Measurements from ENCODE around the gene HSPA9. TPM values are rescaled to one million over a fixed set of nuclear protein-coding genes. Genes with fewer than 3 reads are reported as not detected.

HSPA9 gene
- total and polyA plus RNA-seq, 9 of the 15 experiments (the other 6 are each of a cell fraction or from before 2014, with no cell fraction given), result 195 to 583 (median 514) TPM

DNA sequence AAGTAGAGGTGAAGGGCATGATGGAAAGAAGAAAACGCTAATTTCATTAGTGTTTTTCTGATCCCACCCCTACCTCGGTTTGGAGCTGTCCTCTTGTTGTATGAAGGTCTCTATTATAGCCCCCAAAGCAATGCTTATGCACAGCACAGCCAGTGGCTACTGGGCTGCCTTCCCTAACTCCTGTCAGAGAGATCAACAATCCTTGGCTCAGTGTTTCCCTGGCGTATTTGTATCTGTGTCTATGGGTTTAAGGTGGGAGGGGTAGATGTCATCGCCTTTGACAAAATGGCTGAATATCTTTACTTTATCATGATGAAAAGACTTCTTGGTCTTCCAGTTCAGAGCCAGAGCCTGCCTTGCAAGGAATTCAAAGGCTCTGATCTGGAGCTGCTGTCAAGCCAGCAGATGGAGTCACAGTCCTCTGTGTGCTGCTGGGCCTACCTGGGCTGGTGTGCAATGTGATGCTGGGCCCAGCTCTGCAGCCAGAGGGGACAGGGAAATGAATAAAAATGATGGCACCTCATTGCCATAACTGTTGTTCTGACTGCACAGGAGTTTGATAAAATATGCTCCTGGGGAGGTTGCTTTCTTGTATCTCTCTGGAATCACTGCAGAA is 20.1 kb upstream of the HSPA9 start:
- in situ Hi-C loops (cut with MboI) (no loop called here), intact Hi-C loops (cut with micrococcal nuclease) (no loop called here)
- Histone ChIP-seq H3K4me1 (replicated peaks in 1 of 2; ENCODE audit: control insufficient read depth in 2 of 2, insufficient read depth in 2 of 2, low read length in 2 of 2) (no peaks in the 10 kb centered on the region), H3K4me3 (no peak overlapping the region), H3K9me1 (ENCODE audit: control insufficient read depth, insufficient read depth, low read length) (no peaks in the 10 kb centered on the region), H4K20me1 (replicated peaks; ENCODE audit: control insufficient read depth, insufficient read depth, low read length) (no peaks in the 10 kb centered on the region), H3K27me3 (ENCODE audit: control insufficient read depth in 2 of 2, insufficient read depth in 2 of 2, low read length in 2 of 2) (peaks cover 9 to 31% of the 10 kb centered on the region in 2 experiments; a peak in 4 of 5 replicates), H2AFZ (ENCODE audit: low read depth, low read length) (no peak overlapping the region), H3K9me3 (replicated peaks; ENCODE audit: control insufficient read depth, insufficient read depth, low read depth, low read length) (no peaks in the 10 kb centered on the region), H3K79me2 (ENCODE audit: control insufficient read depth, insufficient read depth, low read length) (no peaks in the 10 kb centered on the region), H3K36me3 (ENCODE audit: control insufficient read depth, insufficient read depth, low read length) (no peaks in the 10 kb centered on the region), H3K4me2 (ENCODE audit: insufficient read depth, low read length) (no peak overlapping the region), H3K27ac (ENCODE audit: extremely low read depth, low read depth, low read length) (no peak overlapping the region), H3K9ac (ENCODE audit: insufficient read depth in 1 of 2, low read depth in 2 of 2, low read length in 2 of 2) (no peak overlapping the region)
- no TSS peak for BruUV-seq (replicated peaks)
- TF ChIP-seq ZFPM2 (CRISPR knock-in tag; IDR thresholded peaks at IDR 0.05) (no peak), CBX5 (IDR thresholded peaks at IDR 0.05; ENCODE audit: borderline replicate concordance, low read depth) (no peak), RAD21 (CRISPR knock-in tag; conservative IDR thresholded peaks at IDR 0.05 in 1 of 2, IDR thresholded peaks at IDR 0.05 in 1 of 2) (peak; percentile 28 to 41; a peak in 3 of 4 replicates)
- TF ChIP-seq, protein P1, sequence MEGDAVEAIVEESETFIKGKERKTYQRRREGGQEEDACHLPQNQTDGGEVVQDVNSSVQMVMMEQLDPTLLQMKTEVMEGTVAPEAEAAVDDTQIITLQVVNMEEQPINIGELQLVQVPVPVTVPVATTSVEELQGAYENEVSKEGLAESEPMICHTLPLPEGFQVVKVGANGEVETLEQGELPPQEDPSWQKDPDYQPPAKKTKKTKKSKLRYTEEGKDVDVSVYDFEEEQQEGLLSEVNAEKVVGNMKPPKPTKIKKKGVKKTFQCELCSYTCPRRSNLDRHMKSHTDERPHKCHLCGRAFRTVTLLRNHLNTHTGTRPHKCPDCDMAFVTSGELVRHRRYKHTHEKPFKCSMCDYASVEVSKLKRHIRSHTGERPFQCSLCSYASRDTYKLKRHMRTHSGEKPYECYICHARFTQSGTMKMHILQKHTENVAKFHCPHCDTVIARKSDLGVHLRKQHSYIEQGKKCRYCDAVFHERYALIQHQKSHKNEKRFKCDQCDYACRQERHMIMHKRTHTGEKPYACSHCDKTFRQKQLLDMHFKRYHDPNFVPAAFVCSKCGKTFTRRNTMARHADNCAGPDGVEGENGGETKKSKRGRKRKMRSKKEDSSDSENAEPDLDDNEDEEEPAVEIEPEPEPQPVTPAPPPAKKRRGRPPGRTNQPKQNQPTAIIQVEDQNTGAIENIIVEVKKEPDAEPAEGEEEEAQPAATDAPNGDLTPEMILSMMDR (IDR thresholded peaks at IDR 0.05 in 2 of 3, conservative IDR thresholded peaks at IDR 0.05 in 1 of 3; ENCODE audit: insufficient read depth in 2 of 3, low read depth in 1 of 3, low read length in 3 of 3), result peak in 1 of 3 experiments; percentile 37; a peak in 2 of 6 replicates
- CTCF ChIA-PET (ENCODE audit: low intra/inter-chr PET ratio), result no interaction called here
- WGBS (ENCODE audit: insufficient coverage, low coverage, missing lambda C conversion rate), result 9% methylated on average over 4 of the region's 4 CpGs
- FAIRE-seq (no peak), DNase-seq (ENCODE audit: extremely low read depth in 1 of 4, low spot score in 3 of 4) (no peak), ATAC-seq (peak; percentile 58)
- POLR2A ChIA-PET, result interaction anchor here (0.7 to 1.0 kb wide), 2 partner anchors 10 to 20 kb away, joined by 3 to 4 read pairs; no protein-coding TSS in a partner anchor

Measured in K562 (cell line).